HG03439 (cell line): ENCODE data around the gene ZNF418.

Experiments used
- ATAC-seq: cut with Tn5 transposase; IDR thresholded peaks from one replicate; pipeline ENCODE4 v1.9.1; 2021; ENCODE audit warnings: mild to moderate bottlenecking, moderate library complexity; ENCODE audit not compliant: unreplicated experiment

Gene ZNF418

DNA sequence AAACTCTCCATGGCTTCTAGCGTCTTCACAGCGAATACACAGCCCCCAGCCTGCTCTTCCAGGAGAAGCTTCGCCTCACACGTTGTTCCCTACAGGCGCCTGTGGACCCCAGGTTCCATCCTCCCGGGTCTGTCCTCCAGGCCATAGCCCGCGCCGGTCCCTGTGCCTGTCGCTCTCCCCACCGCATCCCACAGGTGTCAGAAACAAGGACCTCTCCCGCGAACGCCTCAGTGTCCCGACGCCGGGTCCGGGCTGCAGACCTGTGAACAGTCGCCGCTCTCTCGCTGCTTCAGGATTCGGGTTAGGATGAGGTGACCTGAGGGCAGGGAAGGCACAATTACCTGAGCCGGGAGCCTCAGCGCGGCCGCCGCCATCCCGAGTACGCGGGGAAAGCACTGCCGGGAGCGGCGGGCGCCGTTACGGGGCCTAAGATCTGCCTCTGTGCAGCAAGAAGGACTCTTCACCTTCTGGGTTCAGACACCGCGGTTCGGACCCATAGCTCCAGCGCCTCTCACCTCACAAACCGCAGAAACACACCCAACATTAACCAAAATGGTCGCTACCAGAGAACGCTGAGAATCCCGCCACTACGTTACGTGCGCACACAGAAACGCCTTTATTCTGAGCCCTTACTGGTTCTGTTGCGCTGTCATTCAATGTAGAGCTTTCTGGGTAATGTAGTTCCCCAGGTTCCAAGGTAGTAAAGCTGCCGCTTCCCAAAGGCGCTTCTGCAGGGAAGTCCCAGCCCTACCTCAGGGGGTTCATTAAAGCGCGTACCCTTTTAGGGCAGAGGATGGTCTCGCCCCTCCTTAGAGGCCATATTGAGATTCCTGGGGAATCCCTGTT, at the start of gene ZNF418:
Gene ZNF418, minus strand, starts transcription at position 583 of the 846 bp plus-strand sequence. CDS start 1,580 bp downstream, outside the sequence.
- ATAC-seq, result no peak

DNA sequence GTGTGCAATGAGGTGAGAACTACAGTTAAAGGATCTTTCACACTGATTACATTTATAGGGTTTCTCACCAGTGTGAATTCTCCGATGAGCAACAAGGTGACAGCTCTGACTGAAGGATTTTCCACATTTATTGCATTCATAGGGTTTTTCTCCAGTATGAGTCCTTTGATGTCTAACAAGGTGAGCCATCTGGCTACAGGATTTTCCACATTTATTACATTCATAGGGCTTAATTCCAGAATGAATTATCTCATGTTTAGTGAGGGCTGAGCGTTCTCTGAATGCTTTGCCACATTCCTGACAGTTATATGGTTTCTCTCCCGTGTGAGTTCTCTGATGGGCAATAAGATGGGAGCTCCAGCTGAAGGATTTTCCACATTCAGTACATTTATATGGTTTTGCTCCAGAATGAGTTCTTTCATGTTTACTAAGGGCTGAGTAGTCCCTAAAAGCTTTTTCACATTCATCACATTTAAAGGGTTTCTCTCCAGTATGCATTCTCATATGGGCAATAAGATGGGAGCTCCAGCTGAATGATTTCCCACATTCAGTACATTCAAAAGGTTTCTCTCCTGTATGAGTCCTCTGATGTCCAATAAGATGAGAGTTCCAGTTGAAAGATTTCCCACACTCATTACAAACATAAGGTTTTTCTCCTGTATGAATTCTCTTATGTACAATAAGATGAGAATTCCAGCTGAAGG, 43.5 kb upstream of the ZNF418 start:
- no peak for ATAC-seq

DNA sequence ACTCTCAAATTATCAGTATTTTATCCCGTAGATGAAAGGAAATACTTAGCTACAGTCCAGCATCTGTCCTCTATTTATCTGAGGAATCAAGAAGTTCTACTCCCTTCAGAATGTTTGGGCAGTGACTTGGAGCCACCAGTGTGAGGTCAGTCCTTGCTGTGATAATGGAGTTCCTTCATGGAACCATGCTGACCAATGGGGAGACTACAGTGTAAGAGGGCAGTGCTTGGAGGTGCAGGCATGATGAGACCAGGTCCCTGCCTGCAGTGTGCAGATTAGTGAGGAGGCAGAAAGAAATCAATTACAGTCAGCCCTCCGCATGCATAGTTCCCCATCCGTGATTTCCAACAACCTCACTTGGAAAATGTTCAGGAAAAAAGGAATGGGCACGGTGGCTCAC, 39.2 kb upstream of the ZNF418 start, which contains the start of gene C19orf18:
Gene C19orf18, minus strand, starts transcription at position 101 of the 400 bp plus-strand sequence. CDS start 102 bp downstream, outside the sequence.
- ATAC-seq, result no peak

DNA sequence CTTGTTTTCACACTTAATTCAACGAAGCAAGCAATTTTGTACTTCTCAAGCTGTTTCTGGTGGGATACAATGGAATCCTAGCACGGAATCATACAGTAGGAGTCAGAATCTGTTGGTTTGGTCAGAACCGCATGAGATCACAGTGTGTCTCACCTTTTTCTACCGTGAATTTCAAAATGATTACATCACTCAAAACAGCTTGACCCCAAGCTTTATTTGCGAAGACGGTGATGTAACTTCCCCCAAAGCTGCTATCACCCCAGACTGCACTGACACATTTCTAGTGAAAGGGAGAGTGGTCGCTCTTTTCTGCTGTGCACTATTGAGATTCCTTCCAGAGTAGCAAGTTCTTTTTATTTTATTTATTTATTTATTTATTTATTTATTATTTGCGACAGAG, 29.6 kb upstream of the ZNF418 start:
- no peak for ATAC-seq

DNA sequence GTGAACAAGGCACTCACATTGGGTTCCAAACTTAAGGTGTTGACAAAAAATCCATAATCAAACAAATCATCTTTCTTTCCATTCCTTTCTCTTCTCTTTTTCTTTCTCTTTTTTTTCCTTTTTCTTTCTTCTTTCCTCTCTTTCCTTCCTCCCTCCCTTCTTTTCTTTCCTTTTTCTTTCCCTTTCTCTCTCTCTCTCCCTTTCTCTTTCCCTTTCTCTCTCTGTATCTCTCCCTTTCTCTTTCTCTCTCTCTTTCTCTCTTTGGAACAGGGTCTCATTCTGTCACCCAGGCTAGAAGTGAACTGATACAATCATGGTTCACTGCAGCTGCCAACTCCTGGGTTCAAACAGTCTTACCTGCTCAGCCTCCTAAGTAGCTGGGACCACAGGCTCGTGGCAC, 26.6 kb upstream of the ZNF418 start:
- no peak for ATAC-seq

DNA sequence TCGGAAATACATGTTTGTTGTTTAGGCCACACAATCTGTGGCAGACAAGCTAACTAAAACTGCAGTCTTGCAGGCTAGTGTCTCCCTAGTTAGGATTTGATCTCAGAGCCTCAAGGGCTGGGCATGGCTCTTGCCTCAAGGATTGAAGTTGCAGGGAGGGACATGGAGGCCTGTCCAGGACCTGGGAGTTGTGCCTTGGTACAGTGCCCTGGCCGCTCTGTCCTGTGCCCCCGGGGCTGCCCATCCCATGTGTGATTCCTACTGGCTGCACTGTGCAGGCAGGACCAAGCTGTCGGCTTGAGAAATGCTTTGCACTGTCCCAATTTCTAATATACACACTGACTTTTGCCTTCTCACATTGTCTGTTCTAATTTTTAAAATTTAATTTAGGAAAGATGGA, 19.8 kb upstream of the ZNF418 start:
- ATAC-seq, result no peak

DNA sequence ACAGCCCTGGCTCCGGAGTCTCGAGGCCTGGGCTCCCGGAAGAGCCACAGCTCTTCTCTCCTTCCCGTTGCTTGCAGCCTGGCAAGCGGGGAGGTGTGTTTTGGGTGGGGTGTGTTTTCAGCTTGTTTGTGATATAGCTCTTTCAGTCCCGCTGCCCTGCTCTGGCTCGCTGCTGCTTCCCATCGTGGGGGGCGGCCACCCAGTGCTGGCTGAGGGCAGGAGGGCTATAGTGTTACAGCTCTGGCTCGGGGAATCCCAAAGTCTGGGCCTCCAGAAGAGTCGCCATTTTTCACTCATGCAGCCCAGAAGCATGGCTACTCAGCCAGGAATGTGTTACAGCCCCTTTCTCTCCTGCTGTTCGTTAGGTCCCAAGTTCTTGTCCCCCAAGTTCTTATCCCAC, 14.5 kb upstream of the ZNF418 start:
- no peak for ATAC-seq

DNA sequence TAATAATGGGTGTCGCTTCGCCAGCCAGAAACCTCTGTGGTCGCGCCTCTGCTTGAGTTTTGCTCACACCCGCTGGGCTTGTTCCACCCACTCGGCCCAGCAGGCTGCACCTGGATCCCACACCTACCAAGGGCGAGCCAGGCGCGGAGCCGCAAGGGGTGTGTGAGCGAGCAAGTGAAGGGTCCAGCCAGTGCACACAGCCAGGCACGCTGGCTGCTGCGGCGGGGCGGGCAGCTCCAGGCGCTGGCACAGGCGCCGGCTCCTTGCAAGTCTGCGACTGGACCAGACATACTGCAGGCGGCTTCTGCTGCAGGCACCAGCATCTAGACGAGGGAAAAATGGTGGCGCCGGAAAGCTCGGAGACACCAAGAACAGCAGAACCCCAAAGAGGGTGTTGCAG, 14.1 kb upstream of the ZNF418 start:
- ATAC-seq, result no peak

DNA sequence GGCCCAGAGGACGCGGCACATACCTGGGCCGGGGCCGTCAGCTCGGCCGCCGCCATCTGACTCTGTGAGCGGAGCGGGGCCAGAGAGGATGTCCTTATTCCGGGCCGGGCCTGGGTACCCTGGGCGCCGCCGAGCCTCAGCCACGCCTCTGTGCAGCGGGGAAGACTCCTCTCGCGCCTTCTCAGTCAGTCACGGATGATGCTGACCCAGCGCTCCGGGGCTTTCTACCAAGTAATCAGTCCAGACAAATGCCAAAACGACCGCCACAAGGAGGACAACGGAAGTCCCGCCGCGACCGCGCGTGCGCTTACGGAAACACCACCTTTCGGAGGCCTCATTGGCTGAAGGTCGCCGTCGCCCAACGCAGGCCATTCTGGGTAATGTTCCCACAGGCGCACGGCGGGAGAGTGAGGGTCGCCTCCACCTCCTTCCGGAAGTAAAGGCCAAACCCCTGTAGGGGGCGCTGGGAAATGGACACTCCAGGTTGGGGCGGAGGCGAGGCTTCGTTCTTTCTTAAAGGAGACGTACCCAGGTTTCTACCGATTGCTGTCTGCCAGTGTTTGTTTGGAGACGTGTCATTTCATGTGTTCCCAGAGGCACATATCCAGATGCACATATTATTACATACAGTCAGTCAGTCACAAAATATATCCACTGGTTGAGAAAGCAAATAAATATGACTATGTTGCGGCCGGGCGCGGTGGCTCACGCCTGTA, 12.4 kb upstream of the ZNF418 start, which contains the start of gene ZNF256:
Gene ZNF256, minus strand, starts transcription at position 288 of the 716 bp plus-strand sequence. Its CDS starts 232 bp downstream, at position 56.
- ATAC-seq, result no peak

DNA sequence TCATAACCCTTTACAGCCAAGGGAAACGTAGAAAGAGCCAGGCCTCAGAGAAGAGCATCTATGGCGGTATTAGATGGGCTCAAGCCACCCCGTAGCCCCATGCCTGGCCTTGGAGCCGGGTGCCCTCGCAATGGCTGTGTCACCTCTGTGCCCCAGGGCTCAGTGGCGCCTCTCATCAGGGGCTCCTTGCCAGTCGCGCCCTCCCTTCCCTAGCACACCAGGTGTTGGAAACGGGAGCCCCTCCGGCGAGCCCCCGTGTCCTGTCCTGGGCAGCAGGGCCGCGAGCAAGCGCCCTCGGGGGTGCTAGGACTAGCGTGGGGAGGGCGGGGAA, 11.9 kb upstream of the ZNF418 start:
- no peak for ATAC-seq

DNA sequence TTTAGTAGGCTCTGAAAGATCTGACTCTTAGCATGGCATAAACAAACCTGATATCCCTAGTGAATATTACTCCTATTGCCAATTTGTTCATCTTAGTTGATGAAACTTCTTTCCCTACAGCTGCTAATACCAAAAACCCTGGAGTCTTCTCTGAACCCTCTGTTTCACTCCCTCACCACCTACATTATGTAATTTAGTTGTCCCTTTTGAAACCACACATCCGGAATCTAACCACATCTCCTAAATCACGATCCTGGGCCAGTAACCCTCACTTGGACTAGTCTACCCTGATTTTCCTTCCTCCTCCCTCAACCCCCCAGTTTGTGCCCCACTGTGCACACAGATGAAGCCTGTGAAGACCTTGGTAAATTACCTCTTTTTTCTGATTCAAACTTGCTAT, 11.1 kb upstream of the ZNF418 start:
- ATAC-seq, result no peak

DNA sequence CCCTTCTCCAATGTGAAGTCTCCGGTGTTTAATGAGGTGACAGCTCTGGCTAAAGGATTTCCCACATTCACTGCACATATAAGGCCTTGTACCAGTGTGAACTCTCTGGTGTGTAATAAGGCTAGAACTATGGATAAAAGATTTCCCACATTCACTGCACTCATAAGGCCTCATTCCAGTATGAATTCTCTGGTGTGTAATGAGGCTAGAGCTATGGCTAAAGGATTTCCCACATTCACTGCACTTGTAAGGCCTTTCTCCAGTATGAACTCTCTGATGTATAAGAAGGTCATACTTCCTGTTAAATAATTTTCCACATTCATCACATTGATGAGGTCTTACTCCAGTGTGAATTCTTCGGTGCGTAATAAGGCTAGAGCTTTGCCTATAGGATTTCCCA, 6.4 kb upstream of the ZNF418 start:
- ATAC-seq, result no peak

DNA sequence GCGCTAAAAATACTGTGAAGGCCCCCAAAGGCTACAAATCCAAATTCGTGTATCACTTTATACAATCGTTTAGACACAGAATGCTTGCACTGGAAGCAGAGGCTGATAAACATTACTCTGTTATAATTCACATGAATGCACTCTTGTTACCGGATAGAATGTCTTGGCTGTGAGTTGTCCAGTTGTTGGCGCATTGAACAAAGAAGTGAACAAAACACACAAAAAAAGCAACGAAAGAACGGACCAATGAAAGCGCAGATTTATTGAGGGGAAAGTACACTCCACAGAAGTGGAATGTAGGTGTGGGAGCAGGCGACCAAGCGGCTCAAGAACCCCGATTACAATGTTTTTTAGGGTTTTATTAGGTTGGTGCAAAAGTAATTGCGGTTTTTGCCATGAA, 529 bp upstream of the ZNF418 start:
- no peak for ATAC-seq

DNA sequence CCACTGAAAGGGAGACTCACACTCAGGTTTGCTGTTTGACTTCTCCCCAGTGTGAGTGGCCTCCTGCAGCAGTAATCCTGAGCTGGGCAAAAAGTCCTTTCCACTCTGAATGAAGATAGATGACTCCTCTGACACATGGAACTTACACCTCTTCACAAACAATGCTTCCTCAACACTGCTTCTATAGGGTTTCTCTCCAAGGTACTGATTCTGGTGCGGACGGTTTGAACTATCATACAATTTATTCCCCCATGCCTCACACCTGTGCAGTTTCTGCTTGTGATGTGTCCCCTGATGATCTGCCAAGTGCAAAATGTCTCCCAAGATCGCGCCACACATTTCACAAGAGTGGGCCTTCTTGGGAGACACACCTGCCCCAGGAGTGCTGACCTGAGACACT, 7.6 kb downstream of the ZNF418 start:
- no peak for ATAC-seq

DNA sequence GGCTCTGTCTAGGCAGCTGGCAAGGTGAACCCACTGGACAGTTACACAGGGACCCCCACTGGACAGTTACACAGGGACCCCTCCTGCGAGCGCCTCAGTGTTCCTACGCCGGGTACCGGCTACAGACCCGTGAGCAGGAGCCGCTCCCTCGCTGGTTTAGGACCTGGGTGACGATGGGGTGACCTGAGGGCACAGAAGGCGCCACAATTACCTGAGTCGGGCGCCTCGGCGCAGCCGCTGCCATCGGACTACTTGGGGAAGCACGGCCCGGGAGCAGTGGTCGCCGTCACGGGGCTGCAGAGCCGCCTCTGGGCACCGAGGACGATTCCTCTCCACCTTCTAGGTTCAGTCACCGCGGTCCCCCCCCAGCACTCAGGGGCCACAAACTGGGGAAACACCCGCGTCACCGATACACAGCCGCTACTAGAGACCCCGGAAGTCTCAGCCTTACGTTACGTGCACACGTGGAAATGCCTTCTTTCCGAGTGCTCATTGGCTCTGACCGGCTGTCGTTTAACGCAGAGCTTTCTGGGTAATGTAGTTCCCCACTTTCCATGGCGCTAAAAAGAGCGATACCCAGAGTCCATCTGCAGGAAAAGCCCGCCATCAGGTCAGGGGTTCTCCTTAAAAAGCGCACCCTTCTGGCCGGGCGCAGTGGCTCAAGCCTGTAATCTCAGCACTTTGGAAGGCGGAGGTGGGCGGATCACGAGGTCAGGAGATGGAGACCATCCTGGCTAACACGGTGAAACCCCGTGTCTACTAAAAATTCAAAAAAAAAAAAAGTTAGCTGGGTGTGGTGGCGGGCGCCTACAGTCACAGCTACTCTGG, 18.8 kb downstream of the ZNF418 start, which contains the start of gene ZNF417:
Gene ZNF417, minus strand, starts transcription at position 425 of the 828 bp plus-strand sequence. Its CDS starts 181 bp downstream, at position 244.
- peak; percentile 98 for ATAC-seq

DNA sequence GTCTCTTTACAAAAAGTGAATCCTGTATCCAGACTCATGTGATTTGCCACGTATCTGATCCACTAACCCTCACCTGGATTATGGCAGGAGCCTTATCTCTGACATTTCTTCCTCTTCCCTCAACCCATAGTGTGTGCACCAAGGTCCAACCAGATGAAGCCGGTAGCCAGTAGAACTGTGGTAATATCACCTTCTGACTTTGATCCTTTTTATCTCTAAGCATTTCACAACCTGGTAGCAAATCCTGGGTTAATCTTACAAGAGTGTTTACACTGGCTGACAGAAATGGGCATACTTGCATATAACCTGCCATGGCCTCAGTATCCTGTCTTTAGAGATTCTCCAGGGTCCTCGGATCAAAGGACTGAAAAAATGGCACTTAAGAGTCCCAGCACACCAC, 20.7 kb downstream of the ZNF418 start:
- no peak for ATAC-seq

DNA sequence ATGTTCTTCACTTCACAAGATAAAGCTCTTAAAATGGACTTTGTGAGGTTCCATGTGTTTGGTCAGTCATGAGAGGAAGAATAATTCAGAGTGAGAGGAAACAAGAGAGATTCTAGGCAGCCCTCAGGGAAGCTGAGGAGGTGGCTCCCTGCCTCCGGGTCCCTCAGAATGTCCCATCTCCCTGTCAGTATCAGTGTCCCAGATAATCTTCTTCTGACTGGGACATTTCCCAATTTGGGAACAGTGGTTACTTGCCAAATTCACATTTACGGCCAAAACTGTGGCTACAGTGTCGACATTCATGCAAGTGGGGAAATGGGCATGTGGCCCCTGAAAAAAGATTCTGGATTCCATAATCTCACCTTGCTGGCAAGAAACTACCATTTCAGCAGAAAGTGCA, 27.8 kb downstream of the ZNF418 start:
- no peak for ATAC-seq

DNA sequence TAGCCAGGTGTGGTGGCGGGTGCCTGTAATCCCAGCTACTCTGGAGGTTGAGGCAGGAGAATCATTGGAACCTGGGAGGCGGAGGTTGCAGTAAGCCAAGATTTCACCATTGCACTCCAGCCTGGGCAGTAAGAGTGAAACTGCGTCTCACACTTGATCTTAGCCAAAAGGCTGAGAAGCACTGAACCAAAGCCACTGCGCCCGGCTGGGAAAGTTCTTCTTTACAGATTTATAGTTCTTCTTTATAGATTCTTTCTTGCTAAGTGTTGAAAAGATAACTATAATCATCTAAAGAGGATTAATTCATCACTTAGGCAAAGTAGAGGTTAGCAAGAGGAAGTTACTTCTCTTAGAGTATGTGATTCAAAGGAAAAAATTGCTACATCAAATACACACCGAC, 29.9 kb downstream of the ZNF418 start:
- ATAC-seq, result no peak

DNA sequence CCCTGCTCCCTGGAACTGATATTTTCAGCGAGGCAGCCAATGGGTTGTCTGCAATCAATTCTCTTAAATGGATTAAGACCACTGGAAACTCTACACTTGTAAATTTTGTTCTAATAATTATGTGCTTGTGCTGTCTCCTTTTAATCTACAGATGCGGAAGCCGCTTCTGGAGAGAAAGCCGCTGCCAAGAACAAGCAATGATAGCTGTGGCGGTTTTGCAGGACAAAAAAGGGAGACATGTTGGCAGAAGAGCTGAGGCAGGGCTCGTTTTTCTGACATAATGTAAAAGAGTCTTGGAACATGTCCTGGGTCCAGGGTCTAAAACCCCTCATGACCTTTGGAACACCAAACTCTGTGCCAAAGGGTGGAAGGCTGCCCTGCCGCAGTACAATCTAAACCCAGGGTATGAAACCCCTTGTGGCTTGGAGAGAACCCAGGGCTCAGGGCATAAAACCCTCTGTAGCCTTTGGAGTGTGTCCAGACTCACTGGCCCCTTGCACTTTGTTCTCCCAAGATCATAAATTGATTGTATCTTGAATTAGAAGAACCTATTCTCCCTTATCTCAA, 31.5 kb downstream of the ZNF418 start:
- ATAC-seq, result no peak

DNA sequence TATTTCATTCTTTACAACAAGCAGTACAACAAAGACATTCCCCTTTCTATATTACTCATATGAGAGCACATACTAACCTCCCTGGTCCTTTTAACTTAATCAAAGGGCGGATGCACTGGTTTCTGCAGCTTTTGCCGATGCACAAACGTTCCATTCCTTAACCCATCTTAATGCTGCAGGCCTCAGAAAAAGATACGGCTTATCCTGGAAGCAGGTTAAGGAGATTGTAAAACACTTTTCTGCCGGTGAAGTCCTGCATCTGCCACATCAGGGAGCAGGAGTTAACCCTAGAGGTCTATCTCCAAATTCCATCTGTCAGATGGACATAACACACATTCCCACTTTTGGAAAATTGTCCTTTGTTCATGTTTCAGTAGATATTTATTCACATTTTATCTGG, 34.9 kb downstream of the ZNF418 start:
- ATAC-seq, result no peak
